ENCODE results near the gene FAM162A.
A peak's percentile ranks its signal among the peaks of the same experiment; 100 is the strongest.

GRCh38 chr3:122382888-122383666, 905 bp upstream of the FAM162A start, which contains the start of gene MIX23:
- no peak for TF ChIP-seq CTCF (IDR thresholded peaks at IDR 0.05)
- peak; percentile 19 for TF ChIP-seq EP300 (IDR thresholded peaks at IDR 0.05)
